Muscle of leg (tissue), 11 donors: ENCODE results near the gene PTGR3. TPM values are rescaled to one million over a fixed set of nuclear protein-coding genes. Genes with fewer than 3 reads are reported as not detected.

Experiments
- DNase-seq: peaks from one replicate; pipeline ENCODE4 v3.0.0; 2013
- H3K27ac ChIP-seq: one replicate; pipeline ENCODE4 v1.5.1; 2013; ENCODE audit warnings: mild to moderate bottlenecking, low read length, control low read depth
- H3K27me3 ChIP-seq: one replicate; pipeline ENCODE4 v1.6.1; 2013; ENCODE audit warnings: low read length; ENCODE audit not compliant: control insufficient read depth, insufficient read depth
- H3K36me3 ChIP-seq: one replicate; pipeline ENCODE4 v1.6.1; 2013; ENCODE audit warnings: low read length; ENCODE audit not compliant: control insufficient read depth, insufficient read depth
- H3K4me1 ChIP-seq: one replicate; pipeline ENCODE4 v1.6.1; 2013; ENCODE audit warnings: low read length; ENCODE audit not compliant: control insufficient read depth, insufficient read depth
- H3K4me3 ChIP-seq: one replicate; pipeline ENCODE4 v1.5.1; 2013; ENCODE audit warnings: low read length, control low read depth
- H3K9me3 ChIP-seq: replicated peaks from 2 replicates; pipeline ENCODE4 v1.6.1; 2013; ENCODE audit warnings: low read depth, low read length; ENCODE audit not compliant: control insufficient read depth
- WGBS: methylation state at CpG from one replicate; pipeline ENCODE4 v1.1.5; 2013; ENCODE audit warnings: missing lambda C conversion rate; ENCODE audit not compliant: insufficient coverage; 5-methylcytosine and 5-hydroxymethylcytosine counted together
- polyA plus RNA-seq, 8 donors: library from polyadenylated mRNA; unstranded; fragments of 120-200 nt; gene quantifications; one replicate each; pipeline versions ENCODE4 v1.2.1 to v1.2.3, GENCODE V29; 2013; ENCODE audit warnings: inconsistent platforms in 1 of 8, low replicate concordance in 1 of 8; ENCODE audit not compliant: insufficient read length in 8 of 8, insufficient read depth in 1 of 8
- total RNA-seq: library from RNA; stranded (reverse); fragments of 120-200 nt; gene quantifications from one replicate; pipeline ENCODE4 v1.2.4, GENCODE V29; 2013

Gene PTGR3
- total and polyA plus RNA-seq, 9 donors = 15.9 to 42.6 (median 33.4) TPM

DNA sequence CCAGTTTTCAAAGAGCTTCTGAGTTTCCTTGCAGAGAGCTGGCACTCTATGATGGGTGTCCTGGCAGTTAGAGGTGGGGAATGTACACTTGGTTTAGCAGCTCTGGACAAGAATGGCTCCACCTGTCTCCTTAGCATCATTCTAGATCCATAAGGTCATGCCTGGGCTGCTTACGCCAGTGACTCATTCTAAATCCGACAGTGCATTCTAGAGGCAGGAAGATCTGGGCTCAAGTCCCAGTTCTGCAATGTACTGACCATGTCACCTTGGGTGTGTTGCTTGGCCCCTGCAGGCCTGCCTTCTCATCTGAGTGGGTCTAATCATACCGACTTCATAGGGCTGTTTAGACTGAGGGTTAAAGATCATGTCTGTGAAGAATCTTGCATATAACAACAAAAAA lies 46.5 kb downstream of the PTGR3 start:
- Histone ChIP-seq H3K27me3 (peaks cover 5% of the 10 kb centered on the region), H3K4me3 (no peak overlapping the region), H3K27ac (no peak overlapping the region), H3K9me3 (peaks cover 3% of the 10 kb centered on the region), H3K4me1 (peaks cover 13% of the 10 kb centered on the region), H3K36me3 (no peaks in the 10 kb centered on the region)
- WGBS = 57% methylated on average over 2 of the region's 3 CpGs
- DNase-seq = peak; percentile 65

GRCh38 chr18:75161256-75162028 lies 47.5 kb downstream of the PTGR3 start:
- no peak overlapping the region for H3K27ac ChIP-seq
- peak; percentile 17 for DNase-seq
- H3K27me3 ChIP-seq = peaks cover 5% of the 10 kb centered on the region
- no peaks in the 10 kb centered on the region for H3K36me3 ChIP-seq
- H3K9me3 ChIP-seq = peaks cover 3% of the 10 kb centered on the region
- 81% methylated on average over 9 of the region's 14 CpGs for WGBS
- H3K4me3 ChIP-seq = peak overlapping the region; percentile 12
- H3K4me1 ChIP-seq = peaks cover 13% of the 10 kb centered on the region

DNA sequence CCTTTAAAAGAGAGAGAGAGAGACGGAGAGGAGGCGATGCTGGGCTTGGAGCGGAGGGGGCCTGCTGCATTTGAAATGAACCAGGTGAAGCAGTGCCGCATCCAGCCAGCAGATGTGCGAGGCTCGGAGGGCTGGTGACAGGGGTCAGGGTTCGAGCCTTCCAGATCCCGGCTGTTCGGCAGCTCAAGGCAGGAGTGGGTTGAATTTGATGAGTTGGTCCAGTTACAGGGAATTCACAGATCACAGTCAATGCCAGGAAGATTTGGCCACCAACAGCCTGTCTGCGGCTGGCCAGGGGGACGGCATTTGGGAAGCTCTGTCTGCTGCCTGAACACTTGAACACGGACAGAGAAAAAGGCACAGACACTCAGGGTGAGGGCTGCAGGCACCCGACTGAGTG lies 48.6 kb downstream of the PTGR3 start:
- WGBS = 15% methylated on average over 10 of the region's 13 CpGs
- H3K27ac ChIP-seq = no peak overlapping the region

GRCh38 chr18:75159646-75160356 lies 49.1 kb downstream of the PTGR3 start:
- Histone ChIP-seq H3K36me3 (no peaks in the 10 kb centered on the region), H3K4me1 (peaks cover 13% of the 10 kb centered on the region), H3K9me3 (peaks cover 2% of the 10 kb centered on the region), H3K4me3 (no peak overlapping the region), H3K27ac (no peak overlapping the region), H3K27me3 (peaks cover 5% of the 10 kb centered on the region)
- no peak for DNase-seq
- 71% methylated on average over 7 of the region's 16 CpGs for WGBS

More for the DNA sequence above, 48.6 kb downstream of the PTGR3 start:
- H3K4me3 ChIP-seq = no peak overlapping the region
- peaks cover 3% of the 10 kb centered on the region for H3K9me3 ChIP-seq
- peaks cover 5% of the 10 kb centered on the region for H3K27me3 ChIP-seq
- peak; percentile 36 for DNase-seq
- H3K4me1 ChIP-seq = peaks cover 13% of the 10 kb centered on the region
- H3K36me3 ChIP-seq = no peaks in the 10 kb centered on the region

GRCh38 chr18:75159238-75159518 lies 49.8 kb downstream of the PTGR3 start:
- Histone ChIP-seq H3K4me1 (peaks cover 13% of the 10 kb centered on the region), H3K27me3 (peaks cover 5% of the 10 kb centered on the region), H3K9me3 (peaks cover 6% of the 10 kb centered on the region), H3K36me3 (no peaks in the 10 kb centered on the region), H3K4me3 (no peak overlapping the region), H3K27ac (no peak overlapping the region)
- WGBS = 85% methylated on average over 8 of the region's 9 CpGs
- DNase-seq = no peak

Other genes starting within 250 kb of the PTGR3 start
- 16.0 TPM for gene TSHZ1, start 1.7 kb upstream of the PTGR3 start, total RNA-seq
- gene TSHZ1, start 1.7 kb upstream of the PTGR3 start, polyA plus RNA-seq = 10 to 100 TPM; 19.7 to 31.8 (median 26.3) TPM
- gene SMIM21, start 218.6 kb upstream of the PTGR3 start, total RNA-seq = not detected
- gene SMIM21, start 218.6 kb upstream of the PTGR3 start, polyA plus RNA-seq = not detected